GM23338 (cell line): ENCODE measurements around the gene BHLHA9. TPM values are rescaled to one million over a fixed set of nuclear protein-coding genes. Genes with fewer than 3 reads are reported as not detected.

Source experiments
- ATAC-seq: fragments of 200-7000 bp; cut with Tn5 transposase; 3 replicates; pipeline ENCODE4 v1.9.1; 2020
- DNase-seq: peaks from one replicate; pipeline ENCODE4 v3.0.0-alpha.2; 2015; ENCODE audit warnings: low spot score
- H2AFZ ChIP-seq: fragments of 200-600 bp; sonication (generic); 2 replicates; pipeline ENCODE4 v1.8.0; 2016; ENCODE audit warnings: antibody characterized with exemption, mild to moderate bottlenecking, moderate library complexity
- H3F3A ChIP-seq: fragments of 200-600 bp; sonication (generic); replicated peaks from 2 replicates; pipeline ENCODE4 v1.8.0; 2017; ENCODE audit warnings: antibody characterized with exemption, mixed run types, low read depth
- H3K27ac ChIP-seq: fragments of 200-600 bp; sonication (generic); 2 replicates; pipeline ENCODE4 v1.6.1; 2016; ENCODE audit warnings: low read depth
- H3K27me3 ChIP-seq: fragments of 200-600 bp; sonication (generic); 2 replicates; pipeline ENCODE4 v1.8.0; 2016; ENCODE audit warnings: mild to moderate bottlenecking, mixed run types, moderate library complexity; ENCODE audit not compliant: insufficient read depth
- H3K36me3 ChIP-seq: fragments of 200-600 bp; sonication (generic); 2 replicates; pipeline ENCODE4 v1.8.0; 2016; ENCODE audit warnings: mild to moderate bottlenecking; ENCODE audit not compliant: insufficient read depth
- H3K4me1 ChIP-seq: fragments of 200-600 bp; sonication (generic); 2 replicates; pipeline ENCODE4 v1.8.0; 2016; ENCODE audit warnings: mild to moderate bottlenecking, moderate library complexity; ENCODE audit not compliant: insufficient read depth
- H3K4me2 ChIP-seq: fragments of 200-600 bp; sonication (generic); 2 replicates; pipeline ENCODE4 v1.7.1; 2017; ENCODE audit warnings: mixed run types
- H3K4me3 ChIP-seq: fragments of 200-600 bp; sonication (generic); 2 replicates; pipeline ENCODE4 v1.6.1; 2016; ENCODE audit warnings: mixed run types
- H3K79me2 ChIP-seq: fragments of 200-600 bp; sonication (generic); replicated peaks from 2 replicates; pipeline ENCODE4 v1.8.0; 2017; ENCODE audit warnings: mild to moderate bottlenecking; ENCODE audit not compliant: insufficient read depth
- H3K9me2 ChIP-seq: fragments of 200-600 bp; sonication (generic); 2 replicates; pipeline ENCODE4 v1.8.0; 2017; ENCODE audit not compliant: insufficient read depth
- H4K20me1 ChIP-seq: fragments of 200-600 bp; sonication (generic); replicated peaks from 2 replicates; pipeline ENCODE4 v1.8.0; 2017; ENCODE audit warnings: mild to moderate bottlenecking; ENCODE audit not compliant: insufficient read depth
- H3K27ac Mint-ChIP-seq: 2 replicates; pipeline ENCODE4 v1.8.0; 2020; ENCODE audit warnings: inconsistent platforms, mild to moderate bottlenecking, moderate library complexity, mixed read lengths
- H3K27me3 Mint-ChIP-seq: 3 replicates; pipeline ENCODE4 v1.8.0; 2022; ENCODE audit warnings: low read depth, mild to moderate bottlenecking, moderate library complexity, mixed read lengths, inconsistent platforms; ENCODE audit not compliant: insufficient read depth, poor library complexity
- H3K36me3 Mint-ChIP-seq: 3 replicates; pipeline ENCODE4 v1.8.0; 2021; ENCODE audit warnings: low read depth, mild to moderate bottlenecking, inconsistent platforms, moderate library complexity, mixed read lengths
- H3K4me1 Mint-ChIP-seq: 3 replicates; pipeline ENCODE4 v1.8.0; 2020; ENCODE audit warnings: mild to moderate bottlenecking, inconsistent platforms, mixed read lengths
- H3K4me3 Mint-ChIP-seq: 3 replicates; pipeline ENCODE4 v1.8.0; 2021; ENCODE audit warnings: moderate library complexity, mild to moderate bottlenecking, inconsistent platforms, mixed read lengths
- H3K9me3 Mint-ChIP-seq: 3 replicates; pipeline ENCODE4 v1.8.0; 2020; ENCODE audit warnings: moderate library complexity, mild to moderate bottlenecking, inconsistent platforms, mixed read lengths
- CREB1 ChIP-seq: fragments of 250-450 bp; sonication (Bioruptor Pico); IDR thresholded peaks from 2 replicates; pipeline ENCODE4 v1.5.0; 2020; ENCODE audit warnings: low read depth, mild to moderate bottlenecking, moderate library complexity
- EZH2 ChIP-seq: fragments of 200-600 bp; sonication (generic); IDR thresholded peaks from one replicate; pipeline ENCODE4 v1.8.0; 2017; ENCODE audit warnings: antibody characterized with exemption, mild to moderate bottlenecking, low read depth; ENCODE audit not compliant: unreplicated experiment
- EZH2phosphoT487 ChIP-seq: fragments of 200-600 bp; sonication (generic); IDR thresholded peaks from one replicate; pipeline ENCODE4 v1.8.1; 2018; ENCODE audit warnings: antibody characterized with exemption; ENCODE audit not compliant: unreplicated experiment
- JUNB ChIP-seq: IDR thresholded peaks from one replicate; pipeline ENCODE4 v1.6.1; 2016; ENCODE audit warnings: antibody characterized with exemption; ENCODE audit not compliant: unreplicated experiment
- NANOG ChIP-seq: IDR thresholded peaks from 2 replicates; pipeline ENCODE4 v1.6.1; 2016; ENCODE audit warnings: antibody characterized with exemption, borderline replicate concordance
- POLR2AphosphoS5 ChIP-seq: IDR thresholded peaks from 2 replicates; pipeline ENCODE4 v1.6.1; 2016; ENCODE audit warnings: antibody characterized with exemption, low read depth
- STAT1 ChIP-seq: IDR thresholded peaks from one replicate; pipeline ENCODE4 v1.6.1; 2016; ENCODE audit warnings: antibody characterized with exemption; ENCODE audit not compliant: unreplicated experiment
- ZNF114 ChIP-seq: fragments of 250-450 bp; sonication (Bioruptor Pico); IDR thresholded peaks from 2 replicates; pipeline ENCODE4 v1.5.0; 2020; ENCODE audit warnings: mild to moderate bottlenecking, moderate library complexity
- ZNF331 ChIP-seq: fragments of 250-450 bp; sonication (Bioruptor Pico); IDR thresholded peaks from 2 replicates; pipeline ENCODE4 v1.5.0; 2020; ENCODE audit warnings: low read depth, mild to moderate bottlenecking, moderate library complexity
- ZNF462 ChIP-seq: fragments of 250-450 bp; sonication (Bioruptor Pico); IDR thresholded peaks from 2 replicates; pipeline ENCODE4 v1.5.0; 2020; ENCODE audit warnings: mild to moderate bottlenecking, moderate library complexity
- polyA plus RNA-seq: library from polyadenylated mRNA; unstranded; fragments of >200 nt; fragmentation: Nextera tagmentation; extraction: Ambion mirVana; gene quantifications from 2 replicates; pipeline ENCODE4 v1.2.1, GENCODE V29; 2016
- total RNA-seq: library from RNA; depleted of rRNA; stranded (reverse); fragments of >200 nt; shearing (Covaris generic); gene quantifications from 2 replicates; pipeline ENCODE4 v1.2.3, GENCODE V29; 2014
- TF ChIP-seq, protein P1 (sequence below): IDR thresholded peaks from 2 replicates; pipeline ENCODE4 v1.6.1; 2016; ENCODE audit warnings: antibody characterized with exemption
- TF ChIP-seq, protein P2 (sequence below): IDR thresholded peaks from one replicate; pipeline ENCODE4 v1.6.1; 2018; ENCODE audit warnings: antibody characterized with exemption; ENCODE audit not compliant: unreplicated experiment
- TF ChIP-seq, protein P3 (sequence below), 2 experiments: fragments of 200-600 bp in 1 of 2; sonication (generic) in 1 of 2; conservative IDR thresholded peaks; 2 replicates each; pipeline versions ENCODE4 v1.5.1 to v1.6.1; 2016 to 2017; ENCODE audit warnings: antibody characterized with exemption in 2 of 2, low read depth in 2 of 2, mild to moderate bottlenecking in 2 of 2, moderate library complexity in 1 of 2

The BHLHA9 gene
- total and polyA plus RNA-seq, 2 experiments from 2014 or later: 0.39 to 2.3 TPM

GRCh38 chr17:1272701-1273100, 2.5 kb downstream of the BHLHA9 start:
- Histone ChIP-seq H3F3A (peaks cover 8% of the 10 kb centered on the region), H2AFZ (no peak overlapping the region), H3K4me2 (no peak overlapping the region), H3K4me3 (no peak overlapping the region), H3K36me3 (no peaks in the 10 kb centered on the region), H3K27me3 (peaks cover 33% of the 10 kb centered on the region), H3K27ac (no peak overlapping the region), H4K20me1 (no peaks in the 10 kb centered on the region), H3K79me2 (no peaks in the 10 kb centered on the region), H3K9me2 (no peaks in the 10 kb centered on the region), H3K4me1 (peaks cover 13% of the 10 kb centered on the region; the same call in 1 of the 2 replicates)
- Mint-ChIP-seq H3K36me3 (no peaks in the 10 kb centered on the region), H3K4me3 (no peak overlapping the region), H3K4me1 (no peaks in the 10 kb centered on the region; the same call in 1 of the 3 replicates), H3K27me3 (peaks cover 29% of the 10 kb centered on the region), H3K27ac (no peak overlapping the region), H3K9me3 (no peaks in the 10 kb centered on the region; the same call in 2 of the 3 replicates)
- no peak for DNase-seq
- no peak for ATAC-seq
- TF ChIP-seq STAT1 (no peak), POLR2AphosphoS5 (no peak), NANOG (no peak), CREB1 (CRISPR knock-in tag) (no peak), EZH2 (no peak), ZNF114 (CRISPR knock-in tag) (no peak), JUNB (no peak), ZNF331 (CRISPR knock-in tag) (no peak), EZH2phosphoT487 (no peak), ZNF462 (CRISPR knock-in tag) (no peak)
- TF ChIP-seq, protein P1, sequence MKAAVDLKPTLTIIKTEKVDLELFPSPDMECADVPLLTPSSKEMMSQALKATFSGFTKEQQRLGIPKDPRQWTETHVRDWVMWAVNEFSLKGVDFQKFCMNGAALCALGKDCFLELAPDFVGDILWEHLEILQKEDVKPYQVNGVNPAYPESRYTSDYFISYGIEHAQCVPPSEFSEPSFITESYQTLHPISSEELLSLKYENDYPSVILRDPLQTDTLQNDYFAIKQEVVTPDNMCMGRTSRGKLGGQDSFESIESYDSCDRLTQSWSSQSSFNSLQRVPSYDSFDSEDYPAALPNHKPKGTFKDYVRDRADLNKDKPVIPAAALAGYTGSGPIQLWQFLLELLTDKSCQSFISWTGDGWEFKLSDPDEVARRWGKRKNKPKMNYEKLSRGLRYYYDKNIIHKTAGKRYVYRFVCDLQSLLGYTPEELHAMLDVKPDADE: no peak
- TF ChIP-seq, protein P2, sequence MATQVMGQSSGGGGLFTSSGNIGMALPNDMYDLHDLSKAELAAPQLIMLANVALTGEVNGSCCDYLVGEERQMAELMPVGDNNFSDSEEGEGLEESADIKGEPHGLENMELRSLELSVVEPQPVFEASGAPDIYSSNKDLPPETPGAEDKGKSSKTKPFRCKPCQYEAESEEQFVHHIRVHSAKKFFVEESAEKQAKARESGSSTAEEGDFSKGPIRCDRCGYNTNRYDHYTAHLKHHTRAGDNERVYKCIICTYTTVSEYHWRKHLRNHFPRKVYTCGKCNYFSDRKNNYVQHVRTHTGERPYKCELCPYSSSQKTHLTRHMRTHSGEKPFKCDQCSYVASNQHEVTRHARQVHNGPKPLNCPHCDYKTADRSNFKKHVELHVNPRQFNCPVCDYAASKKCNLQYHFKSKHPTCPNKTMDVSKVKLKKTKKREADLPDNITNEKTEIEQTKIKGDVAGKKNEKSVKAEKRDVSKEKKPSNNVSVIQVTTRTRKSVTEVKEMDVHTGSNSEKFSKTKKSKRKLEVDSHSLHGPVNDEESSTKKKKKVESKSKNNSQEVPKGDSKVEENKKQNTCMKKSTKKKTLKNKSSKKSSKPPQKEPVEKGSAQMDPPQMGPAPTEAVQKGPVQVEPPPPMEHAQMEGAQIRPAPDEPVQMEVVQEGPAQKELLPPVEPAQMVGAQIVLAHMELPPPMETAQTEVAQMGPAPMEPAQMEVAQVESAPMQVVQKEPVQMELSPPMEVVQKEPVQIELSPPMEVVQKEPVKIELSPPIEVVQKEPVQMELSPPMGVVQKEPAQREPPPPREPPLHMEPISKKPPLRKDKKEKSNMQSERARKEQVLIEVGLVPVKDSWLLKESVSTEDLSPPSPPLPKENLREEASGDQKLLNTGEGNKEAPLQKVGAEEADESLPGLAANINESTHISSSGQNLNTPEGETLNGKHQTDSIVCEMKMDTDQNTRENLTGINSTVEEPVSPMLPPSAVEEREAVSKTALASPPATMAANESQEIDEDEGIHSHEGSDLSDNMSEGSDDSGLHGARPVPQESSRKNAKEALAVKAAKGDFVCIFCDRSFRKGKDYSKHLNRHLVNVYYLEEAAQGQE: no peak
- TF ChIP-seq, protein P3, sequence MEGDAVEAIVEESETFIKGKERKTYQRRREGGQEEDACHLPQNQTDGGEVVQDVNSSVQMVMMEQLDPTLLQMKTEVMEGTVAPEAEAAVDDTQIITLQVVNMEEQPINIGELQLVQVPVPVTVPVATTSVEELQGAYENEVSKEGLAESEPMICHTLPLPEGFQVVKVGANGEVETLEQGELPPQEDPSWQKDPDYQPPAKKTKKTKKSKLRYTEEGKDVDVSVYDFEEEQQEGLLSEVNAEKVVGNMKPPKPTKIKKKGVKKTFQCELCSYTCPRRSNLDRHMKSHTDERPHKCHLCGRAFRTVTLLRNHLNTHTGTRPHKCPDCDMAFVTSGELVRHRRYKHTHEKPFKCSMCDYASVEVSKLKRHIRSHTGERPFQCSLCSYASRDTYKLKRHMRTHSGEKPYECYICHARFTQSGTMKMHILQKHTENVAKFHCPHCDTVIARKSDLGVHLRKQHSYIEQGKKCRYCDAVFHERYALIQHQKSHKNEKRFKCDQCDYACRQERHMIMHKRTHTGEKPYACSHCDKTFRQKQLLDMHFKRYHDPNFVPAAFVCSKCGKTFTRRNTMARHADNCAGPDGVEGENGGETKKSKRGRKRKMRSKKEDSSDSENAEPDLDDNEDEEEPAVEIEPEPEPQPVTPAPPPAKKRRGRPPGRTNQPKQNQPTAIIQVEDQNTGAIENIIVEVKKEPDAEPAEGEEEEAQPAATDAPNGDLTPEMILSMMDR (conservative IDR thresholded peaks at IDR 0.05; ENCODE audit: low read depth in 2 of 2): no peak
